Activated effector memory CD4-positive, alpha-beta T cell treated with anti-CD3 and anti-CD28 coated beads, Interleukin-2, amount 50 U/mL, for 16 hours (primary cell): ENCODE measurements around the gene CLTC.

ENCODE experiments used
- DNase-seq: peaks from one replicate; pipeline ENCODE4 v3.0.0-alpha.2; 2020

CLTC gene

DNA sequence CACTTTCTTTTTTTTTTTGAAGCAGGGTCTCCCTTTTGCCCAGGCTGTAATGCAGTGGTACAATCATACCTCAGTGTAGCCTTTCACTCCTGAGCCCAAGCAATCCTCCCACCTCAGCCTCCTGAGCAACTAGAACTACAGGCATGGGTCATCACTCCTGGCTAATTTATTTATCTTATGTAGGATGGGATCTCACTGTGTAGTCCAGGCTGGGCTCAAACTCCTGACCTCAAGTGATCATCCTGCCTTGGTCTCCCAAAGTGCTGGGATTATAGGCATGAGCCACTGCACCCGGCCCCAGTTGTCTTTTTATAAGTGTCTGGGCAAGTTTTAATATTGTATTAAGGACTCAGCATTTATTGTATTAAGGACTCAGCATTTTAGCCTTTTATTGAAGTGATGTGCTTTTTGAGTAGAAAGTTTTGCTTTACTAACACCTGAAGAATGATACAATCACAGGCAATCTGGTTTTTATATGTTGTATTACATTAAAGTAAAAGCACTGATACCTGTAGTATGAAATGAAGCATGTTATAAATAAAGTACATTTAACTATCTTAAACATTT lies 110.7 kb downstream of the CLTC start:
- DNase-seq = no peak

DNA sequence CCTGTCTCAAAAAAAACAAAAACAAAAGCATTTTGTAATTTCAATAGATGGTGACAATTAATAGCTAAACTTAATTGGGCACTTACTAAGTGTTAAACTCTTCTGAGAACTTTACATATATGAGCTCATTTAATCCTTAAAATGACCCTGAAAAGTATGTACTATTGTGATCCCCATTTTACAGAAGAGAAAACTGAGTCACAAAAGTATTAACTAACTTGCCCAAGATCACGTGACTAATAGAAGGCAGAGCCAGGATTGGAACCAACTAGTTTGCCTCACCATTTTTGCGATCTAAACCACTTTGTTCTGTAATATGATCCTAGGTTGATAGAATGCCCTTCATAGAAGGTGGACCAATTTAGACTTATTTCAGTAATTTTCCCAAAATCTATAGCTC lies 114.0 kb downstream of the CLTC start:
- DNase-seq = no peak

DNA sequence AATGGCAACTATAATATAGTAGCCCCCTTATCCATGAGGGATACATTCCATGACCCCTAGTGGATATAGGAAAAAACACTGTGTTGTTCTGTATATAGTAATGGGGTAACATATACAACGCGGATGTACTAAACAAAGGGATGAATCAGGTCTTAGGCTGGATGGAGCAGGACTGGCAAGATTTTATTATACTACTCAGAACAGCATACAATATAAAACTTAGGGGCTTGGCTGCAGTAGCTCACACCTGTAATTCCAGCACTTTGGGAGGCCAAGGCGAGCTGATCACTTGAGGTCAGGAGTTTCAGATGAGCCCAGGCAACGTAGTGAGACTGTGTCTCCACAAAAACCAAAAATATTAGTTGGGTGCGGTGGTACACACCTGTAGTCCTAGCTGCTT lies 114.5 kb downstream of the CLTC start:
- no peak for DNase-seq

DNA sequence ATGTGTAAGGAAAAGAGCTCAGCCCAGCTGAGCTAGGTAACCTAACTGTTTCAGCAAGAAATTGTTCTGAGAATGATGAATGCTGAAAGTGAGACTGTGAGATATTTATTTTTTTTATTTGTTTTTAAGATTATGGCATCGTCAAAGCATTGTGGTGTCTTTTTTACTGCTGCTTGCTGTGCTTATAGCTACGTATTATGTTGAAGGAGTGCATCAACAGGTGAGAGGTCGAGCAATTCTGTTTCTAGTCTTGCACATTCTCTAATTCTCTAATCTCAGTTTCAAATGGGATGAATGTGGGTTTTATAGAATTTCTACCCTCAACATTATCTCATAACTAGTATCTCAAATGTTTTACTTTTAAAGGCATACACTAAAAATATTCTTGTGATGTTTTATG lies 117.6 kb downstream of the CLTC start:
- no peak for DNase-seq

DNA sequence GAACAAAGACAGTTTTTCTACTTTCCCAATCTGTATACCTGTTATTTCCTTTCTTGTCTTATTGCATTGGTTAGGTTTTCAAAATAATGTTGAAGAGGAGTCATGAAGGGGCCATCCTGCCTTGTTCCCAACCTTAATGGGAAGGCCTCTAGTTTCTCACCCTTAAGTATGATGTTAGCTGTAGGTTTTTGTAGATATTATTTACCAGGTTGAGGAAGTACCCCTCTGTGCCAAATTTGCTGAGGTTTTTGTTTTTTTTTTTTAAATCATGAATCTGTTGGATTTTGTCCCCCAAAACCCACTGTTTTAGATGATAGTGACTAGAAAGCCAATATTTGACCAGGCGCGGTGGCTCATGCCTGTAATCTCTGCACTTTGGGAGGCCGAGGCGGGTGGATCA lies 124.1 kb downstream of the CLTC start:
- no peak for DNase-seq

DNA sequence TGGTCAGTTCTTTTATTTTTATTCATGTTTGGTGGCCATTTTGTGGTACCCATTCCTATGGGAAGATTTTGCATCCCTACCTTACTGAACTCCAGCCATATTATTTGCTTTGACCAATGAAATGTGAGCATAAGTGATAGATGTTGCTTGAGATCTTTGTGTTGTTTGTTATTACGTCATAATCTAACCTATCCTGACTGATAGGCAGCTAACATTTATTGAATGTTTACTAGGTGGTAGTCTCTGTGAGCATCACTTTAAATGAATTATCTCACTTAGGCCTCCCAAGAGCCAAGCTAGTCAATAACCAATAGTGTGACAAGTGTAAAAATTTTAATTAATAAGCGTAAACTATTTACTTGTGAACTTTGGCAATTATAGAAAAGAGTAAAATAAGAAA lies 125.3 kb downstream of the CLTC start:
- DNase-seq = no peak
